Vagina (tissue), 2 donors: ENCODE data around the gene LCP1. TPM values are rescaled to one million over a fixed set of nuclear protein-coding genes. Genes with fewer than 3 reads are reported as not detected.

ENCODE experiments used
- DNase-seq, 2 donors: peaks; one replicate each; pipeline ENCODE4 v3.0.0-alpha.2; 2017; ENCODE audit errors: extremely low spot score in 2 of 2
- H3K27ac ChIP-seq: fragments of 200-600 bp; sonication (generic); one replicate; pipeline ENCODE4 v1.5.1; 2019
- H3K27me3 ChIP-seq: fragments of 200-600 bp; sonication (generic); one replicate; pipeline ENCODE4 v1.5.1; 2019
- H3K36me3 ChIP-seq, 2 donors: fragments of 200-600 bp; sonication (generic); one replicate each; pipeline ENCODE4 v1.5.1; 2017 to 2019
- H3K4me1 ChIP-seq: fragments of 200-600 bp; sonication (generic); one replicate; pipeline ENCODE4 v1.5.1; 2019
- H3K4me3 ChIP-seq, 2 donors: fragments of 200-600 bp; sonication (generic); 1 replicate in 1 of 2; 2 replicates in 1 of 2; pipeline ENCODE4 v1.5.1; 2016 to 2019
- H3K9me3 ChIP-seq: fragments of 200-600 bp; sonication (generic); one replicate; pipeline ENCODE4 v1.5.1; 2019
- POLR2A ChIP-seq, 2 donors: fragments of 450-650 bp; IDR thresholded peaks; one replicate each; pipeline ENCODE4 v1.6.1; 2017; ENCODE audit warnings: antibody characterized with exemption in 2 of 2, mild to moderate bottlenecking in 2 of 2, moderate library complexity in 2 of 2
- POLR2AphosphoS5 ChIP-seq, 2 donors: sonication (generic); formaldehyde crosslinking; IDR thresholded peaks; one replicate each; pipeline ENCODE4 v1.9.0; 2017; ENCODE audit warnings: antibody characterized with exemption in 2 of 2, mild to moderate bottlenecking in 2 of 2, low read depth in 1 of 2; ENCODE audit not compliant: insufficient read depth in 1 of 2
- intact Hi-C: fragments of 100-400 bp; cut with DNase I; formaldehyde crosslinking; loops from one replicate; pipeline ENCODE4 v1.15.1; 2023
- total RNA-seq: library from RNA; depleted of rRNA; stranded (reverse); fragments of >200 nt; gene quantifications from one replicate; pipeline ENCODE4 v1.2.3, GENCODE V29; 2016
- TF ChIP-seq, protein P1 (sequence below), 3 experiments: fragments of 450-650 bp in 2 of 3; fragments of 200-600 bp in 1 of 3; sonication (generic) in 1 of 3; IDR thresholded peaks; one replicate each; pipeline ENCODE4 v1.5.1; 2017 to 2019; ENCODE audit warnings: antibody characterized with exemption in 3 of 3, mild to moderate bottlenecking in 2 of 3, moderate library complexity in 2 of 3

LCP1 gene
- total RNA-seq, 1 donor from 2014 or later, result 30.9 TPM

DNA sequence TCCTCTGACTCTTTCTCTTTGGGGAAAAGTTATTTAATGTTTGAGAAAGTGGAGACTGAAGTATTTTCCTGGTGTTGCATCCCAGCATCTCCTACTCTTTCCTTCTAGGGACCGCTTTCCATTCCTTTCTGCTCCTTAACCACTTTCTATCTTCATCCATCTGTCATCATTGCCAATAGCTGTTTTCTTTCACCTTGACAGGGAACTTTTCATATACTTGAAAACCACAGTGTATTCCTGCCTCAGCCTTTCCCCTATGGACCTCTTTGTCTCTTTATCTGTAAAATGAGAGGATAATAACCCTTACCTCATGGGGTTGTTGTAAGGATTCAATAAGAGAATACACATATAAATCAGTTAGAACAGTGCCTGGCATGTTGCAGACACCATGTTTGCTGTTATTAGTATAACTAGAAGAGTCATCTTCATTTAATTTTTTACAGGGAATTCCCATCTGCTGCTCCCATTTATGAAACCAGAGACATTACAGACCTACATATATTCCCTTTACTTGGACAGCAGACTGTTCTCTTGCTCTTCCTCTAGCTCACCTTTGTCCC, 31.8 kb downstream of the LCP1 start:
- Histone ChIP-seq H3K9me3 (no peaks in the 10 kb centered on the region), H3K4me3 (no peak overlapping the region), H3K27me3 (no peaks in the 10 kb centered on the region), H3K4me1 (no peaks in the 10 kb centered on the region), H3K27ac (no peak overlapping the region), H3K36me3 (no peaks in the 10 kb centered on the region)
- intact Hi-C loops, result no loop called here
- no peak for DNase-seq
- TF ChIP-seq POLR2AphosphoS5 (IDR thresholded peaks at IDR 0.05; ENCODE audit: insufficient read depth in 1 of 2, low read depth in 1 of 2) (no peak), POLR2A (IDR thresholded peaks at IDR 0.05) (no peak)
- TF ChIP-seq, protein P1, sequence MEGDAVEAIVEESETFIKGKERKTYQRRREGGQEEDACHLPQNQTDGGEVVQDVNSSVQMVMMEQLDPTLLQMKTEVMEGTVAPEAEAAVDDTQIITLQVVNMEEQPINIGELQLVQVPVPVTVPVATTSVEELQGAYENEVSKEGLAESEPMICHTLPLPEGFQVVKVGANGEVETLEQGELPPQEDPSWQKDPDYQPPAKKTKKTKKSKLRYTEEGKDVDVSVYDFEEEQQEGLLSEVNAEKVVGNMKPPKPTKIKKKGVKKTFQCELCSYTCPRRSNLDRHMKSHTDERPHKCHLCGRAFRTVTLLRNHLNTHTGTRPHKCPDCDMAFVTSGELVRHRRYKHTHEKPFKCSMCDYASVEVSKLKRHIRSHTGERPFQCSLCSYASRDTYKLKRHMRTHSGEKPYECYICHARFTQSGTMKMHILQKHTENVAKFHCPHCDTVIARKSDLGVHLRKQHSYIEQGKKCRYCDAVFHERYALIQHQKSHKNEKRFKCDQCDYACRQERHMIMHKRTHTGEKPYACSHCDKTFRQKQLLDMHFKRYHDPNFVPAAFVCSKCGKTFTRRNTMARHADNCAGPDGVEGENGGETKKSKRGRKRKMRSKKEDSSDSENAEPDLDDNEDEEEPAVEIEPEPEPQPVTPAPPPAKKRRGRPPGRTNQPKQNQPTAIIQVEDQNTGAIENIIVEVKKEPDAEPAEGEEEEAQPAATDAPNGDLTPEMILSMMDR (IDR thresholded peaks at IDR 0.05), result no peak

DNA sequence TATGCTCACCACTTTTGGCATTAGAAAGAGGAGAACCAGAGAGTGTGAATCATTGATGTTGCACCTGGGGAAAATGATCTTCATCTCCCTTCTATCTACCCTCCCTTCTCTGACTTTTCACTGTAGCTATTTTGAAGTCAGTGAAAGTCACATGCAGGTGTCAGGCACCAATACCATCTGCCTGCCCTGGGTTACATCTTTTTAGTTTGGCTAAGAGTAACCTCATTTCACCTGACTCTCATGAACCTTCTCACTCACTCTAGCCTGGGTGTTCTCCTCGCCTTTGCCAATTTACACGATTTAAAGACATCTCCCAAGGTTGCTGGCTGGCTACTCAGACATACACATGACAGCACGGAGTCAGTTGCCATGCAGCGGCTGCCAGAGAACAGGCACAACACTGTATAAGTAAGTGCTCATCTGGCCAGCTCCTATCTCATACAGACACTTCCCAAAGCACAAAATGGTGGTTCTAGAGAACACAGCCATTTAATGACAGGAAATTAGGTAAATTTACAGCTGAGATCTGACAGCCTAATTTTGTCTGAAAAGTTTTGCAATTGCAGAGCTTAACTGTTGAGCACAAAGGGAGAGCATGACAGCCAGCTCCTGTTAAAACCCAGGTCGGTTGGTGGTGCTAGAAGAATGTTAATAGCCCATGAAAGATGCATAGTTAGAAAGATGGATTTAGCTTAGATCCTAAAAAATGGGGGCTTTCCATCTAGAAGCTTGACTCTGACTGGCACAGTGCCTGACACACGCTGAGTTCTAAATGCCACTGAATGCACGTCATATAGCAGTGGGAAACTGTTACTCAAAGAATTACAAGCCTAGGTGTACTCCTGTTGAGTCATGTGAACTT, 32.5 kb downstream of the LCP1 start:
- Histone ChIP-seq H3K9me3 (no peaks in the 10 kb centered on the region), H3K36me3 (no peaks in the 10 kb centered on the region), H3K4me1 (no peaks in the 10 kb centered on the region), H3K27ac (no peak overlapping the region), H3K27me3 (no peaks in the 10 kb centered on the region), H3K4me3 (no peak overlapping the region)
- intact Hi-C loops, result loop anchor here (10.0 kb wide), 1 partner anchor 455 kb away; no protein-coding TSS in a partner anchor
- no peak for TF ChIP-seq POLR2A (IDR thresholded peaks at IDR 0.05)
- TF ChIP-seq, protein P1 (IDR thresholded peaks at IDR 0.05), result no peak
- no peak for TF ChIP-seq POLR2AphosphoS5 (IDR thresholded peaks at IDR 0.05; ENCODE audit: insufficient read depth in 1 of 2, low read depth in 1 of 2)
- DNase-seq, result no peak

DNA sequence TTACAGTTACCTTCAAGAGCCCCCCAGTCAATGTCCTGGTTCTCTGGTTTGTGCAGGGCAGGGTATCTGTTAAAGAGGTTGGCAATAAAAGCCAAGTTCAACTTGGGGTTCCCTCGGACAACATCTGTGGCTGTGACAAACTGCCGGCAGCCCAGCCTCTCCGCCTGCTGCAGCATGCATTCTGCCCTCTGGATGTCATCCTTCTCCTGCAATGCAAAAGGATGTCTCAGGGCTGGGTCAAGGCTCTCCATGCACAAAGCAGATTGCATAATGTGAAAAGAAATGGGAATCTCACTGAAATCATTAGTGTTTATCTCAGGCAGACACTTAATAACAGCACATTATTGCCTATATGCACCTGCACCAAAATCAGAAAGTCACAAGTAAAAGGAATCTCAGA, 35.1 kb downstream of the LCP1 start:
- Histone ChIP-seq H3K4me3 (no peak overlapping the region), H3K27me3 (no peaks in the 10 kb centered on the region), H3K36me3 (no peaks in the 10 kb centered on the region), H3K4me1 (no peaks in the 10 kb centered on the region), H3K27ac (no peak overlapping the region), H3K9me3 (no peaks in the 10 kb centered on the region)
- intact Hi-C loops, result loop anchor here (10.0 kb wide), 1 partner anchor 452 kb away; no protein-coding TSS in a partner anchor
- no peak for TF ChIP-seq POLR2A (IDR thresholded peaks at IDR 0.05)
- no peak for TF ChIP-seq POLR2AphosphoS5 (IDR thresholded peaks at IDR 0.05; ENCODE audit: insufficient read depth in 1 of 2, low read depth in 1 of 2)
- TF ChIP-seq, protein P1 (IDR thresholded peaks at IDR 0.05), result no peak
- no peak for DNase-seq

DNA sequence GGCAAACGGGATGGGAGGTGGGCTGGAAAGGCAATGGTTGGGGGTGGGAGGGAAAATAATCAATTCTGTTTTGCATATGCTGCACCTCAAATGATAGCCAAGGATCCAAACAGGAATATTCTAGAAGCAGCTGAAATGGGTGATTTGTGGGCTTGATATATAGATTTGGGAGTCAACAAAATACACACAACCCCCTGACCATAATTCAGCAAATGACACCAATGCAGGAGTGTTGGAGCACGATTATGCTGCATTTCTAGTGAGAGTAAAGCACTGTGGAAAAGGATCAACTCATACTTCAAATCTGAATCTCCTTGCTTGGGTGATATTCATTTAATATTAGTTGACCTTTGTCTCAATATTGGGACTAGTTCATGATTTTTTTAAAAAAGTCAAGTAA, 36.0 kb downstream of the LCP1 start:
- H3K4me3 ChIP-seq, result no peak overlapping the region
- no peak overlapping the region for H3K27ac ChIP-seq
- H3K36me3 ChIP-seq, result no peaks in the 10 kb centered on the region
- intact Hi-C loops, result loop anchor here (10.0 kb wide), 1 partner anchor 451 kb away; no protein-coding TSS in a partner anchor
- H3K4me1 ChIP-seq, result no peaks in the 10 kb centered on the region
- H3K27me3 ChIP-seq, result no peaks in the 10 kb centered on the region
- TF ChIP-seq POLR2AphosphoS5 (IDR thresholded peaks at IDR 0.05; ENCODE audit: insufficient read depth in 1 of 2, low read depth in 1 of 2) (no peak), POLR2A (IDR thresholded peaks at IDR 0.05) (no peak)
- TF ChIP-seq, protein P1 (IDR thresholded peaks at IDR 0.05), result no peak
- DNase-seq, result no peak
- no peaks in the 10 kb centered on the region for H3K9me3 ChIP-seq

DNA sequence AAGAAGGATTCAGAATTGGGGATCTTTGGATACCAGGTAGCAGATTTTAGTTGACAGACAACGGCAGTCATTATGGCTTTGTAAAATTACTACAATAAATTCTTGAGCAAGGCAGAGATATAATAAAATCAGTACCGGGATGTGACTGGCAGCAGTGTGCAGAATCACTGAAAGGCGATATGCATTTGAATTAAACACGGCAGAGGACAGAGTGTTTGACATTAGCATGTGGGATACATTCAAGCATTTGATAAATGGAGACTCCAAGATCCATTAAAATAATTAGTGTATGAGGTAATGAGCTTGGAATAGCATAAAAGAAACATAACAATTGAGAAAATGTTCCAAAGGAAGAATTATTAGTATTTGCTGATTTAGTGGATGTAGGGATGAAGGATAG, 36.8 kb downstream of the LCP1 start:
- intact Hi-C loops, result loop anchor here (10.0 kb wide), 1 partner anchor 450 kb away; no protein-coding TSS in a partner anchor
- H3K36me3 ChIP-seq, result no peaks in the 10 kb centered on the region
- no peak overlapping the region for H3K4me3 ChIP-seq
- DNase-seq, result no peak
- TF ChIP-seq, protein P1 (IDR thresholded peaks at IDR 0.05), result no peak
- TF ChIP-seq POLR2AphosphoS5 (IDR thresholded peaks at IDR 0.05; ENCODE audit: insufficient read depth in 1 of 2, low read depth in 1 of 2) (no peak), POLR2A (IDR thresholded peaks at IDR 0.05) (no peak)
- H3K27me3 ChIP-seq, result no peaks in the 10 kb centered on the region
- no peaks in the 10 kb centered on the region for H3K4me1 ChIP-seq
- H3K27ac ChIP-seq, result no peak overlapping the region
- H3K9me3 ChIP-seq, result no peaks in the 10 kb centered on the region
